Adrenal gland (tissue), 12 donors: Measurements from ENCODE around the gene MAGEH1. TPM values are rescaled to one million over a fixed set of nuclear protein-coding genes. Genes with fewer than 3 reads are reported as not detected.
A peak's percentile ranks its signal among the peaks of the same experiment; 100 is the strongest.
"Not testable (repeated sequence)": the region's sequence is repeated elsewhere in the genome, so short reads cannot be mapped to it uniquely, and the experiment has no call there.

ENCODE experiments used
- DNase-seq, 7 donors: peaks; one replicate each; pipeline ENCODE4 v3.0.0-alpha.2; 2019 to 2020
- H3K27ac ChIP-seq, 5 donors: fragments of 200-600 bp; sonication (generic) in 4 of 5; 1 replicate in 3 of 5; 2 replicates in 2 of 5; pipeline versions ENCODE4 v1.5.1 to v1.8.0; 2016 to 2020; ENCODE audit warnings: mild to moderate bottlenecking in 1 of 5
- H3K27me3 ChIP-seq: fragments of 200-600 bp; 2 replicates; pipeline ENCODE4 v1.8.0; 2021
- H3K36me3 ChIP-seq, 2 donors: fragments of 200-600 bp; replicated peaks in 1 of 2; 1 replicate in 1 of 2; 2 replicates in 1 of 2; pipeline versions ENCODE4 v1.5.1 to v1.8.0; 2018 to 2022
- H3K4me1 ChIP-seq, 2 donors: fragments of 200-600 bp; replicated peaks in 1 of 2; 1 replicate in 1 of 2; 2 replicates in 1 of 2; pipeline versions ENCODE4 v1.5.1 to v1.8.0; 2018 to 2021
- H3K4me3 ChIP-seq, 4 donors: fragments of 200-600 bp; sonication (generic) in 3 of 4; one replicate each; pipeline ENCODE4 v1.5.1; 2016 to 2018
- H3K9me3 ChIP-seq, 3 donors: fragments of 200-600 bp; sonication (generic) in 1 of 3; replicated peaks in 1 of 3; 1 replicate in 2 of 3; 2 replicates in 1 of 3; pipeline versions ENCODE4 v1.5.1 to v1.8.0; 2016 to 2021
- CTCF ChIP-seq, 6 experiments: fragments of 450-650 bp in 4 of 6; fragments of 200-600 bp in 2 of 6; sonication (generic) in 1 of 6; IDR thresholded peaks; 1 replicate in 5 of 6; 2 replicates in 1 of 6; pipeline versions ENCODE4 v1.5.1 to v1.8.0; 2016 to 2021; ENCODE audit warnings: antibody characterized with exemption in 6 of 6, mild to moderate bottlenecking in 2 of 6, moderate library complexity in 1 of 6
- POLR2A ChIP-seq, 2 donors: fragments of 450-650 bp; IDR thresholded peaks; one replicate each; pipeline ENCODE4 v1.6.1; 2017; ENCODE audit warnings: antibody characterized with exemption in 2 of 2, mild to moderate bottlenecking in 2 of 2, moderate library complexity in 1 of 2
- WGBS, 4 donors: extraction: QIAGEN DNeasy Blood & Tissue Kit in 2 of 4; methylation state at CpG; one replicate each; pipeline versions ENCODE4 v1.1.5 to v1.1.7; 2013 to 2017; 5-methylcytosine and 5-hydroxymethylcytosine counted together
- intact Hi-C, 2 donors: fragments of 100-400 bp; cut with DNase I; formaldehyde crosslinking; loops; one replicate each; pipeline versions ENCODE4 v1.14.1 to v1.15.0; 2022 to 2023
- polyA plus RNA-seq, 3 donors: library from polyadenylated mRNA; stranded (reverse); fragments of 200-250 nt in 2 of 3; fragments of 350-450 nt in 1 of 3; fragmentation: Illumina TruSeq in 1 of 3; extraction: RNeasy Lipid Tissue Mini Kit (QIAGEN cat#74804) in 1 of 3; gene quantifications; one replicate each; pipeline ENCODE4 v1.2.3, GENCODE V29; 2013 to 2014
- total RNA-seq, 9 donors: library from RNA; depleted of rRNA in 4 of 9; stranded (reverse); fragments of >200 nt in 4 of 9; fragments of 120-200 nt in 1 of 9; fragmentation: NEBNext Ultra II Directional in 1 of 9; extraction: Animal tissue kit (Norgen Biotek cat#: 25700) in 1 of 9; gene quantifications; one replicate each; pipeline versions ENCODE4 v1.1.0 to v1.2.4, GENCODE V29; 2013 to 2023
- donor health status: healthy with polysubstance abuse.
- donor health status: Bipolar disorder and iron deficiency.
- donor health status: DM: yes; HTN: yes; CAD: no.
- donor health status: DM: no; HTN: no; CAD: no.
- donor health status: DM: no; HTN: no; CAD: no.
- donor health status: DM: yes; HTN: yes; CAD: no.

MAGEH1 gene
- total and polyA plus RNA-seq, 12 donors: 8.4 to 193 (median 25.7) TPM

- no peak for DNase-seq
- peak overlapping the region in 2 of 5 donors; percentile 83 to 85 for H3K27ac ChIP-seq
- H3K36me3 ChIP-seq: no peaks in the 10 kb centered on the region
- H3K4me3 ChIP-seq: no peak overlapping the region
- no peak for TF ChIP-seq POLR2A (IDR thresholded peaks at IDR 0.05)
- TF ChIP-seq CTCF (IDR thresholded peaks at IDR 0.05): no peak
- intact Hi-C loops: no loop called here
- no peaks in the 10 kb centered on the region for H3K4me1 ChIP-seq
- no peaks in the 10 kb centered on the region for H3K27me3 ChIP-seq
- no peaks in the 10 kb centered on the region for H3K9me3 ChIP-seq
- 32 to 58% (median 45%) methylated on average over 2 of the region's 2 CpGs for WGBS, 4 donors
Measured at GRCh38 chrX:55451141-55451540, 786 bp upstream of the MAGEH1 start.

DNA sequence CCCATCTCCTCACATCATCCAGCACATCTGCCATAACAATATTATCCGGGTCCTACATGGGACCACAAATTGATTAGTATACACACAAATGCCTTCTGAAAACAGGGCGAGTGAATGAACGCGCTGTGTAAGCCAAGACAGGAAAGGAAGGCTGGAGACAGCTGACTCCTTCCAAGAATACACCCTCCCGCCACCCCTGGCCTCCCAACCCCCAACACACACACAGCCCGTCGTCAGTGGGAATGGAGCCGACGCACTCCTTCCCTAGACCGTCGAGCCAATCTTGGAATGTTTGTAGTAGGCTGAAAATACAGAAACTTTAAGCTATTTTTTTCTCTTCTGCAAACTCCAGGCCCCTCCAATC is 319 bp upstream of the MAGEH1 start:
- peak overlapping the region in 1 of 4 donors; percentile 70 for H3K4me3 ChIP-seq
- intact Hi-C loops: no loop called here
- no peak for DNase-seq
- H3K4me1 ChIP-seq: no peaks in the 10 kb centered on the region
- H3K9me3 ChIP-seq: no peaks in the 10 kb centered on the region
- H3K27ac ChIP-seq: peak overlapping the region in 2 of 5 donors; percentile 83 to 85
- no peaks in the 10 kb centered on the region for H3K36me3 ChIP-seq
- WGBS, 4 donors: 1 to 47% (median 20%) methylated on average over 9 to 11 of the region's 11 CpGs
- TF ChIP-seq CTCF (IDR thresholded peaks at IDR 0.05) (no peak), POLR2A (IDR thresholded peaks at IDR 0.05) (no peak)
- no peaks in the 10 kb centered on the region for H3K27me3 ChIP-seq

DNA sequence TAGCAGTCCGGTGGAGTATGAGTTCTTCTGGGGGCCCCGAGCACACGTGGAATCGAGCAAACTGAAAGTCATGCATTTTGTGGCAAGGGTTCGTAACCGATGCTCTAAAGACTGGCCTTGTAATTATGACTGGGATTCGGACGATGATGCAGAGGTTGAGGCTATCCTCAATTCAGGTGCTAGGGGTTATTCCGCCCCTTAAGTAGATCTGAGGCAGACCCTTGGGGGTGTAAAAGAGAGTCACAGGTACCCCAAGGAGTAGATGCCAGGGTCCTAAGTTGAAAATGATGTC is 852 bp downstream of the MAGEH1 start:
- Histone ChIP-seq H3K9me3 (no peaks in the 10 kb centered on the region), H3K36me3 (no peaks in the 10 kb centered on the region), H3K27me3 (no peaks in the 10 kb centered on the region), H3K4me3 (peak overlapping the region in 3 of 4 donors; percentile 26 to 70 (median 60)), H3K4me1 (no peaks in the 10 kb centered on the region), H3K27ac (peak overlapping the region in 1 of 5 donors; percentile 83)
- 0 to 45% (median 19%) methylated on average over 3 to 9 of the region's 9 CpGs for WGBS, 4 donors
- no peak for TF ChIP-seq CTCF (IDR thresholded peaks at IDR 0.05)
- TF ChIP-seq POLR2A (IDR thresholded peaks at IDR 0.05): no peak
- DNase-seq: no peak
- intact Hi-C loops: no loop called here

DNA sequence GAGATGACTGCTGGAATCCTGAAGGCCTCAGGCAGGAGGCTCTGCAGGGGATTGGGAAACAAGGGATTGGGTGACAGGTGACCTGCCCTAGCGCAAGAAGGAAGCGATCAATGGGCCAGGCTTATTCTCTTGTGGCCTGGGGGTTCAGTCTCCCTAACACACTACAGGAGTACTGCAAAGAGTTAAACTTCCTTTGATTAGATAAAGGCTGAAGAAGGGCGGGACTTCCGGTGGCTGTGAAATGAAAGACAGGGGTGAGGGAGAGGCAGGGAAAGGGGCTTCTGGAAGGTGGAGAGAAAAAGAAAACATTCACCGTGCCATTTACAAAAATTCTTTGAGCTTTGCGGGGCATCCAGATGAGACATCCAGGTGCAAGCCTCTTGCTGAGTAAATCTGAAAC is 3.8 kb downstream of the MAGEH1 start:
- intact Hi-C loops, DNase-seq, H3K27ac ChIP-seq, H3K4me1 ChIP-seq, H3K36me3 ChIP-seq, H3K27me3 ChIP-seq, H3K9me3 ChIP-seq, H3K4me3 ChIP-seq: not testable (repeated sequence)
- no CpG with 5 or more reads among the region's 6 CpGs for WGBS, 4 donors

GRCh38 chrX:55459426-55459825 is 7.5 kb downstream of the MAGEH1 start:
- WGBS, 4 donors: no CpG with 5 or more reads among the region's 5 CpGs
- DNase-seq, H3K27me3 ChIP-seq, H3K4me1 ChIP-seq, H3K36me3 ChIP-seq, intact Hi-C loops, H3K27ac ChIP-seq, H3K4me3 ChIP-seq, H3K9me3 ChIP-seq: not testable (repeated sequence)

DNA sequence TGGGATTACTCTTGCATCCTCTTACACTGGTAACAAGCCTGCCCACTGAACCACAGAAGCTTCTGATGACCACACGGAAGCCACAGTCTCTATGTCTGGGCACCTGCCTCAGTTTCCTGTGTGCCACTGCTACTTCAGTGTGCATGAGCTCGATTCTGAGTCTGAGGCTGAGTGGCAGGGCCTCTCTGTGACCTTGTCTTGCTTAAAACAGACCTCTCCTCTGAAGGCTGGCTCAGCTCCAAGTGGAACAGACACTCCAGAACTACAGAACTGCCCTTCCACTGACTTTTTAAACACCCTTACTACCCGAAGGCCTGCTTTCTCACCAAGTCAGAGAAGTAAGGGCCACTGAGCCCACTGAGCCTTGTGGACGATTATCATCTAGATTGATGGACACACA is 8.0 kb downstream of the MAGEH1 start:
- H3K27me3 ChIP-seq, DNase-seq, H3K4me1 ChIP-seq, intact Hi-C loops, H3K9me3 ChIP-seq, H3K4me3 ChIP-seq, H3K36me3 ChIP-seq, H3K27ac ChIP-seq: not testable (repeated sequence)
- WGBS, 4 donors: no CpG with 5 or more reads among the region's 4 CpGs

DNA sequence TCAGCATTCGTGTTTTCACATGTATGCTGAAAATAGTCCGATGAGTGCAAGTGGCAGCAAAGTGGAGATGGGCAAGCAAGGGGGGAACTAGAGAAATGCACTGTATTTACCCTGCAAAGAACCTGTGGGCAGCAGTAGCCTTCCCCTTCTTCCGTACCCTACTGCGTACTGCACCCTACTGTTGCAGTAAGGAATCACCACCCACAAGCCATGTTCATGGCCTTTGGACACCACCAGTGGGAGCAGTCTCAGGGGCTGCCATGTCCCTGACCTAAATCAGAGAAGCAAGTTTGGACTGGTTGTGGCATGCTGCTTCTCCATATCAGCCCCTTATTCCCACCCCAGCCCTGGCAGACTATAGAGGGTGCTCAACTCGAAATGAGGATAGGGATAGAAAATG is 12.1 kb downstream of the MAGEH1 start:
- H3K4me3 ChIP-seq, H3K36me3 ChIP-seq, H3K27ac ChIP-seq, DNase-seq, H3K27me3 ChIP-seq, H3K4me1 ChIP-seq, intact Hi-C loops, H3K9me3 ChIP-seq: not testable (repeated sequence)
- WGBS, 4 donors: no CpG with 5 or more reads among the region's 5 CpGs

DNA sequence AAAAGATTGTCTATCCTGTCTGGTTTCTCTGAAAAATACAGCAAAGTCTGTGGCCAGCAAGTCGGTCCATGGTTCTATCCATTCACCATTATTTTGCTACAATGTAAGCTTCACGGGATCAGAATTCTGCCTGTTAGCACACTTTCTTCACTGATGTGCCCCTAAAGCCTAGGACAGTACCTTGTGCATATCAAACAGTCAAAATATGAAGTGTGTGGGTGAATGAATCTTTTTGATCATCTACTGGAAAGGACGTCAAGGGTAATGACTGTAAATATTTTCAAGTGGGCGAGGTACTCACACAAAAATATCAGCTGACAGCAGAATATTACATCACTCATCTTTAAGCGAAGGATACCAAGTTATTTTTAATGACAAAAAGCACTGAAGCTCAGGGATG is 13.2 kb downstream of the MAGEH1 start:
- H3K36me3 ChIP-seq, H3K4me1 ChIP-seq, H3K4me3 ChIP-seq, H3K27ac ChIP-seq, intact Hi-C loops, H3K9me3 ChIP-seq, DNase-seq, H3K27me3 ChIP-seq: not testable (repeated sequence)
- no CpG with 5 or more reads among the region's 5 CpGs for WGBS, 4 donors

- H3K4me3 ChIP-seq, intact Hi-C loops, H3K4me1 ChIP-seq, H3K9me3 ChIP-seq, H3K36me3 ChIP-seq, H3K27ac ChIP-seq, DNase-seq, H3K27me3 ChIP-seq: not testable (repeated sequence)
- no CpG with 5 or more reads among the region's 5 CpGs for WGBS, 4 donors
Measured at GRCh38 chrX:55465791-55466190, 13.9 kb downstream of the MAGEH1 start.
